ENCODE measurements around the gene USP54. TPM values are rescaled to one million over a fixed set of nuclear protein-coding genes. Genes with fewer than 3 reads are reported as not detected.
A peak's percentile ranks its signal among the peaks of the same experiment; 100 is the strongest.

The USP54 gene
- total and polyA plus RNA-seq, 2 of the 13 experiments (the other 11 are each of a cell fraction or from before 2014, with no cell fraction given) = 18.1 to 25.0 TPM

DNA sequence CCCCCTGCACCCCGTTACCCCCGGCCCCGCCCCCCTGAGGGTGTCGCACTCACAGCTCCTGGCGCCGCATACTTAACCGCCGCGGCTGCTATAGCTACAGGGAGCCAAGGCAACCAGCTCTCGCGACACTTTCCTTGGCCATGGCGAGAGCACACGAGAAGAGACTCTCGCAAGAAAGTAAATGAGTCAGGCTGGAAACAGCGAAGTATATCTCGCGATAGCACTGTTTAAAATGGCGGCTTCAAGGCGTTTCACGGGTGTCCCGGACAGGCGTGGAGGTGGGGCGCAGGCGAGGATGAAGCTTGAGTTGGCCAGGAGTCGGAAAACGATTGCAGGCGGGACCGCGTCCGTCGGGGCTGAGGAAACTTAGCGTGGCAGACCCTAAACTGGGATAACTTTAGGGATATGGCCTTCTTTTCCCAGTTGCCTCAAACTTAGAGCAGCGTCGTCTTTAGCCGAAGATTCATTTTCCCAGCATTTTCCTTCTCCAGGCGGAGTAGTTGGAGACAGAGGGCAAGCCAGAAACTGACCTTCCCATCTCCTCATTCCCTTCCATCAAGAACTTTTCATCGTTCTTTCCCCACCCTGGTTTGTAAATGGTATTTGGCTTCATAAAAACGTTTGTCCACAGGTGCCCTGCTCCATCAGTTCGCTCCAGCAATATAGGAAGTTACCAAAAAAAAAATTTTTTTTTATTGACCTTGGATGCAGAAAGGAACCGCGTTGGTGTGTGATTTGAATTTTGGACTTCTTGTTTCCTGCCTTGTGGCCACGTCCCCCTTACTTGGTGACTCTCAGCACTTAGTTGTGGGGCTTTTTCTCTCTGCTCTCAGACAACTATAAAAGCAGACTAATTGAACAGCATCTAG lies 35.0 kb upstream of the USP54 start (continued):
- no peak for TF ChIP-seq ZBTB40 (IDR thresholded peaks at IDR 0.05)
- TF ChIP-seq ZBTB40 (CRISPR knock-in tag; IDR thresholded peaks at IDR 0.05) = peak; percentile 25; the same call in 1 of the 2 replicates
- TF ChIP-seq ZBTB7B (CRISPR knock-in tag; IDR thresholded peaks at IDR 0.05) = no peak
- no peak for TF ChIP-seq IRF9 (CRISPR knock-in tag; IDR thresholded peaks at IDR 0.05; ENCODE audit: borderline replicate concordance)
- TF ChIP-seq ZNF768 (CRISPR knock-in tag; IDR thresholded peaks at IDR 0.05) = no peak
- TF ChIP-seq REPIN1 (CRISPR knock-in tag; IDR thresholded peaks at IDR 0.05; ENCODE audit: borderline replicate concordance, low read depth) = peak; percentile 74; the same call in 1 of the 2 replicates
- TF ChIP-seq HMG20A (CRISPR knock-in tag; IDR thresholded peaks at IDR 0.05; ENCODE audit: borderline replicate concordance) = no peak
- TF ChIP-seq, protein P1, sequence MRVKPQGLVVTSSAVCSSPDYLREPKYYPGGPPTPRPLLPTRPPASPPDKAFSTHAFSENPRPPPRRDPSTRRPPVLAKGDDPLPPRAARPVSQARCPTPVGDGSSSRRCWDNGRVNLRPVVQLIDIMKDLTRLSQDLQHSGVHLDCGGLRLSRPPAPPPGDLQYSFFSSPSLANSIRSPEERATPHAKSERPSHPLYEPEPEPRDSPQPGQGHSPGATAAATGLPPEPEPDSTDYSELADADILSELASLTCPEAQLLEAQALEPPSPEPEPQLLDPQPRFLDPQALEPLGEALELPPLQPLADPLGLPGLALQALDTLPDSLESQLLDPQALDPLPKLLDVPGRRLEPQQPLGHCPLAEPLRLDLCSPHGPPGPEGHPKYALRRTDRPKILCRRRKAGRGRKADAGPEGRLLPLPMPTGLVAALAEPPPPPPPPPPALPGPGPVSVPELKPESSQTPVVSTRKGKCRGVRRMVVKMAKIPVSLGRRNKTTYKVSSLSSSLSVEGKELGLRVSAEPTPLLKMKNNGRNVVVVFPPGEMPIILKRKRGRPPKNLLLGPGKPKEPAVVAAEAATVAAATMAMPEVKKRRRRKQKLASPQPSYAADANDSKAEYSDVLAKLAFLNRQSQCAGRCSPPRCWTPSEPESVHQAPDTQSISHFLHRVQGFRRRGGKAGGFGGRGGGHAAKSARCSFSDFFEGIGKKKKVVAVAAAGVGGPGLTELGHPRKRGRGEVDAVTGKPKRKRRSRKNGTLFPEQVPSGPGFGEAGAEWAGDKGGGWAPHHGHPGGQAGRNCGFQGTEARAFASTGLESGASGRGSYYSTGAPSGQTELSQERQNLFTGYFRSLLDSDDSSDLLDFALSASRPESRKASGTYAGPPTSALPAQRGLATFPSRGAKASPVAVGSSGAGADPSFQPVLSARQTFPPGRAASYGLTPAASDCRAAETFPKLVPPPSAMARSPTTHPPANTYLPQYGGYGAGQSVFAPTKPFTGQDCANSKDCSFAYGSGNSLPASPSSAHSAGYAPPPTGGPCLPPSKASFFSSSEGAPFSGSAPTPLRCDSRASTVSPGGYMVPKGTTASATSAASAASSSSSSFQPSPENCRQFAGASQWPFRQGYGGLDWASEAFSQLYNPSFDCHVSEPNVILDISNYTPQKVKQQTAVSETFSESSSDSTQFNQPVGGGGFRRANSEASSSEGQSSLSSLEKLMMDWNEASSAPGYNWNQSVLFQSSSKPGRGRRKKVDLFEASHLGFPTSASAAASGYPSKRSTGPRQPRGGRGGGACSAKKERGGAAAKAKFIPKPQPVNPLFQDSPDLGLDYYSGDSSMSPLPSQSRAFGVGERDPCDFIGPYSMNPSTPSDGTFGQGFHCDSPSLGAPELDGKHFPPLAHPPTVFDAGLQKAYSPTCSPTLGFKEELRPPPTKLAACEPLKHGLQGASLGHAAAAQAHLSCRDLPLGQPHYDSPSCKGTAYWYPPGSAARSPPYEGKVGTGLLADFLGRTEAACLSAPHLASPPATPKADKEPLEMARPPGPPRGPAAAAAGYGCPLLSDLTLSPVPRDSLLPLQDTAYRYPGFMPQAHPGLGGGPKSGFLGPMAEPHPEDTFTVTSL (CRISPR knock-in tag; IDR thresholded peaks at IDR 0.05; ENCODE audit: borderline replicate concordance) = no peak
- TF ChIP-seq GTF3A (CRISPR knock-in tag; conservative IDR thresholded peaks at IDR 0.05) = no peak
- peak; percentile 83 to 89 for TF ChIP-seq POLR2A (IDR thresholded peaks at IDR 0.05; ENCODE audit: insufficient read depth in 1 of 2, low read depth in 2 of 2, low read length in 2 of 2)
- no peak for TF ChIP-seq NRL (CRISPR knock-in tag; IDR thresholded peaks at IDR 0.05; ENCODE audit: borderline replicate concordance)
- TF ChIP-seq RAD51 (IDR thresholded peaks at IDR 0.05; ENCODE audit: borderline replicate concordance) = no peak
- no peak for TF ChIP-seq PAWR (CRISPR knock-in tag; IDR thresholded peaks at IDR 0.05; ENCODE audit: borderline replicate concordance)
